Mammary microvascular endothelial cell (primary cell): ENCODE data around the gene BAIAP2L1. TPM values are rescaled to one million over a fixed set of nuclear protein-coding genes. Genes with fewer than 3 reads are reported as not detected.

Experiments used
- total RNA-seq: library from RNA; depleted of rRNA; stranded (reverse); fragments of >200 nt; gene quantifications from 2 replicates; pipeline ENCODE4 v1.2.3, GENCODE V29; 2015

Gene BAIAP2L1, protein sequence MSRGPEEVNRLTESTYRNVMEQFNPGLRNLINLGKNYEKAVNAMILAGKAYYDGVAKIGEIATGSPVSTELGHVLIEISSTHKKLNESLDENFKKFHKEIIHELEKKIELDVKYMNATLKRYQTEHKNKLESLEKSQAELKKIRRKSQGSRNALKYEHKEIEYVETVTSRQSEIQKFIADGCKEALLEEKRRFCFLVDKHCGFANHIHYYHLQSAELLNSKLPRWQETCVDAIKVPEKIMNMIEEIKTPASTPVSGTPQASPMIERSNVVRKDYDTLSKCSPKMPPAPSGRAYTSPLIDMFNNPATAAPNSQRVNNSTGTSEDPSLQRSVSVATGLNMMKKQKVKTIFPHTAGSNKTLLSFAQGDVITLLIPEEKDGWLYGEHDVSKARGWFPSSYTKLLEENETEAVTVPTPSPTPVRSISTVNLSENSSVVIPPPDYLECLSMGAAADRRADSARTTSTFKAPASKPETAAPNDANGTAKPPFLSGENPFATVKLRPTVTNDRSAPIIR
- total RNA-seq = 2.4 and 4.1 TPM in 2 replicates

GRCh38 chr7:98400542-98401340, at the start of gene BAIAP2L1:
BAIAP2L1 (minus strand) TSS chr7:98401090; CDS start chr7:98400852, 238 bp downstream.

DNA sequence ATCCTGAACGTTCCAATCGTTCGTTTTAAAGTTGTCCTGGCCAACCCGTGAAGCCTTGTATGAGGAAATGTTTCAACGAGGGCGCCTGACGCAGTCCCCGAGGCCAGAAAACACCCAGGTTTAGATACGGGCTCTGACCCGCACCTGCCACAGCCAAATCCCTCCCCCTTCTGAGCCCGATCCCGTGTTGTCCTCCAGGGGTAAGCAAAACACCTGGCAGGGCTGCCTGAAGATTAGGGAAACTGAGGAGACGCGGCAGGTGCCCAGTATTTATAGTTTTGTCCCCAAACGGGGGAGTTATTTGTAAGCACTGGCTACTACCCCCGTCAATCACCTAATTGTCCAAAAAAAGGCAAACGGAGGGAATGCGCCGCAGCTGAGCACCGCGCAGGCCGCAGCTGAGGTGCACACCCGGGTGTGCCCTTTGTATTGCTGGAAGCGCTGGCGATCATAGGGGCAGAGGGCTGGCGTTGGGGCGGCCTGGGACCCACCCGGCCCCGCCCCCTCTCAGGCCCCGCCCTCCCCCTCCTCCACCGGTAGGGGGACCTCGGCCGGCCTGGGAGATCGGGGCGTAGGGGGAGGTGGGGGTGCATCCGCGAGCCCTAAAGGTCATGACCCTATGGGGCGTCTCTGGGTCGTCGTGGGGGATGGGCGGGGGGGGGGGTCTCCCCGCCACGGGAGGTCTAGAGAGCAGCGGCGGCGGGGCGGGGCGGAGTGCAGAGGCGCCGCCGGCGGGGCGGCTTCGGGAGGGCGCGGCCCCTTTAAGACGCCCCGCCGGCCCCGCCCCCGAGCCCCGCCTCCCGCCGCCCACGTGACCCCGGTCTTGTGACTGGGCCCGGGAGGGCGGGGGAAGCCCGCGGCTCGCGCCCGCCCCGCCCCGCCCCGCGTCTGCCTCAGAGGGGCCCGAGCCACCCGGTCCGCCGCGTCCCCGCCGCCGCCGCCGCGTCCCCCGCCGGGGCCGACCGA, 119.8 kb downstream of the BAIAP2L1 start, which contains the start of gene BRI3:
TSS of gene BRI3 (plus strand) at position 896 of the 966 bp plus-strand sequence. CDS start 110 bp downstream, outside the sequence.

GRCh38 chr7:98251601-98252424, 149.1 kb downstream of the BAIAP2L1 start, which contains the start of gene TECPR1:
TECPR1 (minus strand) TSS chr7:98252232; CDS start chr7:98246146, 6,086 bp downstream.

Other genes starting within 250 kb of the BAIAP2L1 start
- gene BHLHA15, start 189.7 kb downstream of the BAIAP2L1 start, total RNA-seq = 0.27 and 3.1 TPM in 2 replicates
- 83.2 and 89.8 TPM in 2 replicates for gene TECPR1, start 148.9 kb downstream of the BAIAP2L1 start, total RNA-seq
- gene BRI3, start 119.4 kb downstream of the BAIAP2L1 start, total RNA-seq = 87.2 and 90.1 TPM in 2 replicates
- 0.49 and 0.60 TPM in 2 replicates for gene NPTX2, start 216.2 kb upstream of the BAIAP2L1 start, total RNA-seq